SK-N-SH (cell line): Measurements from ENCODE around the gene FRAT2. TPM values are rescaled to one million over a fixed set of nuclear protein-coding genes. Genes with fewer than 3 reads are reported as not detected.

Source experiments
- CTCF ChIA-PET: fragments of 300-600, 350-600 bp; formaldehyde crosslinking; extraction: SDS; loops from one replicate; lab custom pipeline; 2021; lab: Yijun Ruan, JAX
- POLR2A ChIA-PET: fragments of 350-600 bp; sonication (Branson Sonifier 250); formaldehyde crosslinking; extraction: SDS; loops from one replicate; lab custom pipeline; 2020; ENCODE audit warnings: antibody characterized with exemption, inconsistent platforms; lab: Yijun Ruan, JAX
- DNase-seq: peaks from one replicate; pipeline ENCODE4 v3.0.0; 2012
- H2AFZ ChIP-seq: fragments of 200-600 bp; sonication (generic); 2 replicates; pipeline ENCODE4 v1.8.1; 2016; ENCODE audit warnings: antibody characterized with exemption, mild to moderate bottlenecking, low read depth
- H3F3A ChIP-seq: fragments of 200-600 bp; sonication (generic); replicated peaks from 2 replicates; pipeline ENCODE3; 2016; ENCODE audit warnings: antibody characterized with exemption, mild to moderate bottlenecking; ENCODE audit not compliant: insufficient read depth
- H3K27ac ChIP-seq, 2 experiments: fragments of 200-500 bp in 1 of 2; fragments of 200-600 bp in 1 of 2; sonication (Bioruptor generic) in 1 of 2; sonication (generic), shearing (Covaris generic) in 1 of 2; 2 replicates each; pipeline versions ENCODE4 v1.5.1 to v1.6.1; 2014 to 2016; ENCODE audit warnings: low read depth in 2 of 2, inconsistent platforms in 1 of 2, low read length in 1 of 2, mild to moderate bottlenecking in 1 of 2, mixed read lengths in 1 of 2
- H3K27me3 ChIP-seq: fragments of 200-600 bp; sonication (generic), shearing (Covaris generic); 2 replicates; pipeline ENCODE4 v1.6.1; 2016; ENCODE audit warnings: mixed run types; ENCODE audit not compliant: insufficient read depth
- H3K36me3 ChIP-seq, 2 experiments: fragments of 200-500 bp in 1 of 2; fragments of 200-600 bp in 1 of 2; sonication (Bioruptor generic) in 1 of 2; sonication (generic) in 1 of 2; replicated peaks in 1 of 2; 2 replicates each; pipeline versions ENCODE3 to v1.5.1; 2014 to 2016; ENCODE audit warnings: low read length in 1 of 2, mild to moderate bottlenecking in 1 of 2; ENCODE audit not compliant: insufficient read depth in 2 of 2, control insufficient read depth in 1 of 2
- H3K4me1 ChIP-seq, 2 experiments: fragments of 200-500 bp in 1 of 2; fragments of 200-600 bp in 1 of 2; sonication (Bioruptor generic) in 1 of 2; sonication (generic), shearing (Covaris generic) in 1 of 2; 2 replicates each; pipeline versions ENCODE4 v1.5.1 to v1.6.1; 2014 to 2016; ENCODE audit warnings: low read depth in 1 of 2, low read length in 1 of 2, mixed run types in 1 of 2; ENCODE audit not compliant: insufficient read depth in 2 of 2, control insufficient read depth in 1 of 2
- H3K4me2 ChIP-seq: fragments of 200-600 bp; sonication (generic), shearing (Covaris generic); 2 replicates; pipeline ENCODE4 v1.6.1; 2017; ENCODE audit warnings: mixed run types
- H3K4me3 ChIP-seq, 2 experiments: fragments of 200-500 bp in 1 of 2; fragments of 200-600 bp in 1 of 2; sonication (Bioruptor generic) in 1 of 2; sonication (generic), shearing (Covaris generic) in 1 of 2; 2 replicates each; pipeline versions ENCODE4 v1.5.1 to v1.8.1; 2014 to 2016; ENCODE audit warnings: low read depth in 2 of 2, inconsistent platforms in 1 of 2, low read length in 1 of 2, mild to moderate bottlenecking in 1 of 2, mixed read lengths in 1 of 2, moderate library complexity in 1 of 2
- H3K79me2 ChIP-seq: fragments of 200-600 bp; sonication (generic); 2 replicates; pipeline ENCODE4 v1.8.1; 2017; ENCODE audit warnings: mild to moderate bottlenecking; ENCODE audit not compliant: insufficient read depth
- H3K9ac ChIP-seq: fragments of 200-600 bp; sonication (generic); 2 replicates; pipeline ENCODE4 v1.6.1; 2017; ENCODE audit warnings: mixed run types
- H3K9me2 ChIP-seq: fragments of 200-600 bp; sonication (generic); 2 replicates; pipeline ENCODE4 v1.6.1; 2017; ENCODE audit warnings: mixed run types
- H3K9me3 ChIP-seq: fragments of 200-600 bp; sonication (generic); 2 replicates; pipeline ENCODE4 v1.6.1; 2017; ENCODE audit warnings: mixed run types, mild to moderate bottlenecking, moderate library complexity
- H4K20me1 ChIP-seq: fragments of 200-600 bp; sonication (generic); 2 replicates; pipeline ENCODE4 v1.6.1; 2017; ENCODE audit warnings: mild to moderate bottlenecking, mixed run types; ENCODE audit not compliant: insufficient read depth
- CHD2 ChIP-seq: fragments of 150-350 bp; IDR thresholded peaks from 2 replicates; pipeline ENCODE4 v1.6.1; 2018; ENCODE audit warnings: low read length; ENCODE audit not compliant: partially characterized antibody
- FOSL2 ChIP-seq: IDR thresholded peaks from 2 replicates; pipeline ENCODE4 v1.4.0; 2012; ENCODE audit warnings: low read depth, mild to moderate bottlenecking, moderate library complexity, borderline replicate concordance
- FOXJ3 ChIP-seq: sonication (generic); formaldehyde crosslinking; IDR thresholded peaks from 2 replicates; pipeline ENCODE4 v1.5.1; 2020; ENCODE audit warnings: mild to moderate bottlenecking, missing genetic modification reagents
- FOXM1 ChIP-seq: IDR thresholded peaks from 2 replicates; pipeline ENCODE4 v1.4.0; 2012; ENCODE audit warnings: low read depth, mild to moderate bottlenecking
- MEF2A ChIP-seq: IDR thresholded peaks from 2 replicates; pipeline ENCODE4 v1.4.0; 2012; ENCODE audit warnings: low read depth, borderline replicate concordance
- NRF1 ChIP-seq: IDR thresholded peaks from 2 replicates; pipeline ENCODE4 v1.6.1; 2012; ENCODE audit warnings: low read depth, mild to moderate bottlenecking, low read length
- POLR2AphosphoS5 ChIP-seq: IDR thresholded peaks from 2 replicates; pipeline ENCODE4 v1.6.1; 2012; ENCODE audit warnings: low read depth, low read length
- RAD21 ChIP-seq: IDR thresholded peaks from 2 replicates; pipeline ENCODE4 v1.6.1; 2012; ENCODE audit warnings: mild to moderate bottlenecking, low read length
- RFX5 ChIP-seq: IDR thresholded peaks from 2 replicates; pipeline ENCODE4 v1.6.1; 2012; ENCODE audit warnings: mild to moderate bottlenecking, improper control_type of control experiment, low read length
- RXRA ChIP-seq: IDR thresholded peaks from 2 replicates; pipeline ENCODE4 v1.4.0; 2012; ENCODE audit warnings: low read depth, mild to moderate bottlenecking, borderline replicate concordance
- SIN3A ChIP-seq: IDR thresholded peaks from 2 replicates; pipeline ENCODE4 v1.6.1; 2012; ENCODE audit warnings: low read depth, mild to moderate bottlenecking, low read length, moderate library complexity, borderline replicate concordance
- SMC3 ChIP-seq: IDR thresholded peaks from 2 replicates; pipeline ENCODE4 v1.6.1; 2012; ENCODE audit warnings: low read depth, low read length, improper control_type of control experiment
- TAF1 ChIP-seq: IDR thresholded peaks from 2 replicates; pipeline ENCODE4 v1.6.1; 2012; ENCODE audit warnings: low read depth, mild to moderate bottlenecking, low read length, moderate library complexity, borderline replicate concordance
- TEAD4 ChIP-seq: IDR thresholded peaks from 2 replicates; pipeline ENCODE4 v1.4.0; 2012; ENCODE audit warnings: mild to moderate bottlenecking, borderline replicate concordance; ENCODE audit not compliant: insufficient read depth
- WGBS: methylation state at CpG from one replicate; pipeline ENCODE4 v1.1.6; 2017; ENCODE audit warnings: low lambda C conversion rate; 5-methylcytosine and 5-hydroxymethylcytosine counted together
- polyA plus RNA-seq, 3 experiments: library from polyadenylated mRNA; depleted of rRNA; stranded (reverse); fragments of >200 nt; gene quantifications; 2 replicates each; pipeline ENCODE4 v1.2.3, GENCODE V29; 2012
- TF ChIP-seq, protein P1 (sequence below): fragments of 150-350 bp; IDR thresholded peaks from 2 replicates; pipeline ENCODE4 v1.6.1; 2017; ENCODE audit warnings: antibody characterized with exemption, low read length, low read depth, borderline replicate concordance
- TF ChIP-seq, protein P2 (sequence below): fragments of 200-600 bp; sonication (generic); IDR thresholded peaks from 2 replicates; pipeline ENCODE4 v1.6.1; 2017; ENCODE audit warnings: antibody characterized with exemption, mild to moderate bottlenecking, moderate library complexity
- TF ChIP-seq, protein P3 (sequence below): IDR thresholded peaks from 2 replicates; pipeline ENCODE4 v1.4.0; 2012; ENCODE audit warnings: low read depth, borderline replicate concordance
- TF ChIP-seq, protein P4 (sequence below): IDR thresholded peaks from 2 replicates; pipeline ENCODE4 v1.4.0; 2012; ENCODE audit warnings: low read depth
- TF ChIP-seq, protein P5 (sequence below): IDR thresholded peaks from 2 replicates; pipeline ENCODE4; 2012
- TF ChIP-seq, protein P6 (sequence below): IDR thresholded peaks from 2 replicates; pipeline ENCODE4 v1.6.1; 2012; ENCODE audit warnings: mild to moderate bottlenecking, low read depth, low read length, moderate library complexity

The FRAT2 gene
- polyA plus RNA-seq, 1 of the 3 experiments (the other 2 are of a cell fraction): 2.4 TPM

DNA sequence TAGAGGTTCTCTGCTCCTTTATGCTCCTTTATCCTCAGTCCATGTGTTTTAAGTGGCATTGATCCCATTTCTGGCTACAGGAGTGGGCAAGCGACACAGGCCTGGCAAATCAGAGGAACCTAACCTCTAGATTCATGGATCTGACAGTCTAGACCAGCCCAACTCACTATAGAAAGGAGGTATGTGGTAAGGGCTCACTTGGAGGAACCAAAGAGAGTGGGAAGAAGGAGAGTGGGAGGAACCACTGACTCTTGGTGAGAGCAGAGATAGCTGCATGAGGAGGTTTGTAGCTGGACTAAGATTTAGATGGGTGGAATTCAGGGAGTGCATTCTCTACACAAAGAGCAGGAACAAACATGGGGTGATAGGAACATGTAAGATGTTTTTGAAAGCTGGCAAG is 27.1 kb downstream of the FRAT2 start:
- no peak overlapping the region for H3K4me3 ChIP-seq

More for the DNA sequence above, 27.1 kb downstream of the FRAT2 start:
- no peaks in the 10 kb centered on the region for H3K79me2 ChIP-seq
- H2AFZ ChIP-seq: no peak overlapping the region
- no peaks in the 10 kb centered on the region for H4K20me1 ChIP-seq
- POLR2A ChIA-PET: no interaction called here
- H3K27me3 ChIP-seq: no peaks in the 10 kb centered on the region
- no peak for DNase-seq
- H3F3A ChIP-seq: no peaks in the 10 kb centered on the region
- 94% methylated on average over 1 of the region's 1 CpG for WGBS
- H3K9ac ChIP-seq: no peak overlapping the region
- no peak overlapping the region for H3K4me2 ChIP-seq
- H3K27ac ChIP-seq: no peak overlapping the region
- TF ChIP-seq, protein P1, sequence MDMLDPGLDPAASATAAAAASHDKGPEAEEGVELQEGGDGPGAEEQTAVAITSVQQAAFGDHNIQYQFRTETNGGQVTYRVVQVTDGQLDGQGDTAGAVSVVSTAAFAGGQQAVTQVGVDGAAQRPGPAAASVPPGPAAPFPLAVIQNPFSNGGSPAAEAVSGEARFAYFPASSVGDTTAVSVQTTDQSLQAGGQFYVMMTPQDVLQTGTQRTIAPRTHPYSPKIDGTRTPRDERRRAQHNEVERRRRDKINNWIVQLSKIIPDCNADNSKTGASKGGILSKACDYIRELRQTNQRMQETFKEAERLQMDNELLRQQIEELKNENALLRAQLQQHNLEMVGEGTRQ: no peak
- no peak for TF ChIP-seq SIN3A
- no peak for TF ChIP-seq POLR2AphosphoS5
- no peak for TF ChIP-seq CHD2
- no peak for TF ChIP-seq RFX5
- no peak for TF ChIP-seq NRF1
- no peak for TF ChIP-seq TAF1
- TF ChIP-seq, protein P2, sequence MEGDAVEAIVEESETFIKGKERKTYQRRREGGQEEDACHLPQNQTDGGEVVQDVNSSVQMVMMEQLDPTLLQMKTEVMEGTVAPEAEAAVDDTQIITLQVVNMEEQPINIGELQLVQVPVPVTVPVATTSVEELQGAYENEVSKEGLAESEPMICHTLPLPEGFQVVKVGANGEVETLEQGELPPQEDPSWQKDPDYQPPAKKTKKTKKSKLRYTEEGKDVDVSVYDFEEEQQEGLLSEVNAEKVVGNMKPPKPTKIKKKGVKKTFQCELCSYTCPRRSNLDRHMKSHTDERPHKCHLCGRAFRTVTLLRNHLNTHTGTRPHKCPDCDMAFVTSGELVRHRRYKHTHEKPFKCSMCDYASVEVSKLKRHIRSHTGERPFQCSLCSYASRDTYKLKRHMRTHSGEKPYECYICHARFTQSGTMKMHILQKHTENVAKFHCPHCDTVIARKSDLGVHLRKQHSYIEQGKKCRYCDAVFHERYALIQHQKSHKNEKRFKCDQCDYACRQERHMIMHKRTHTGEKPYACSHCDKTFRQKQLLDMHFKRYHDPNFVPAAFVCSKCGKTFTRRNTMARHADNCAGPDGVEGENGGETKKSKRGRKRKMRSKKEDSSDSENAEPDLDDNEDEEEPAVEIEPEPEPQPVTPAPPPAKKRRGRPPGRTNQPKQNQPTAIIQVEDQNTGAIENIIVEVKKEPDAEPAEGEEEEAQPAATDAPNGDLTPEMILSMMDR: no peak
- no peak for TF ChIP-seq RAD21
- TF ChIP-seq FOXJ3 (CRISPR knock-in tag): no peak
- TF ChIP-seq, protein P3, sequence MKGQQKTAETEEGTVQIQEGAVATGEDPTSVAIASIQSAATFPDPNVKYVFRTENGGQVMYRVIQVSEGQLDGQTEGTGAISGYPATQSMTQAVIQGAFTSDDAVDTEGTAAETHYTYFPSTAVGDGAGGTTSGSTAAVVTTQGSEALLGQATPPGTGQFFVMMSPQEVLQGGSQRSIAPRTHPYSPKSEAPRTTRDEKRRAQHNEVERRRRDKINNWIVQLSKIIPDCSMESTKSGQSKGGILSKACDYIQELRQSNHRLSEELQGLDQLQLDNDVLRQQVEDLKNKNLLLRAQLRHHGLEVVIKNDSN: no peak
- TF ChIP-seq, protein P4, sequence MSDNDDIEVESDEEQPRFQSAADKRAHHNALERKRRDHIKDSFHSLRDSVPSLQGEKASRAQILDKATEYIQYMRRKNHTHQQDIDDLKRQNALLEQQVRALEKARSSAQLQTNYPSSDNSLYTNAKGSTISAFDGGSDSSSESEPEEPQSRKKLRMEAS: no peak
- TF ChIP-seq RXRA: no peak
- TF ChIP-seq, protein P5, sequence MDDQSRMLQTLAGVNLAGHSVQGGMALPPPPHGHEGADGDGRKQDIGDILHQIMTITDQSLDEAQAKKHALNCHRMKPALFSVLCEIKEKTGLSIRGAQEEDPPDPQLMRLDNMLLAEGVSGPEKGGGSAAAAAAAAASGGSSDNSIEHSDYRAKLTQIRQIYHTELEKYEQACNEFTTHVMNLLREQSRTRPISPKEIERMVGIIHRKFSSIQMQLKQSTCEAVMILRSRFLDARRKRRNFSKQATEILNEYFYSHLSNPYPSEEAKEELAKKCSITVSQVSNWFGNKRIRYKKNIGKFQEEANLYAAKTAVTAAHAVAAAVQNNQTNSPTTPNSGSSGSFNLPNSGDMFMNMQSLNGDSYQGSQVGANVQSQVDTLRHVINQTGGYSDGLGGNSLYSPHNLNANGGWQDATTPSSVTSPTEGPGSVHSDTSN: no peak
- no peak for TF ChIP-seq FOXM1
- no peak for TF ChIP-seq MEF2A
- no peak for TF ChIP-seq FOSL2
- no peak for TF ChIP-seq TEAD4
- TF ChIP-seq, protein P6, sequence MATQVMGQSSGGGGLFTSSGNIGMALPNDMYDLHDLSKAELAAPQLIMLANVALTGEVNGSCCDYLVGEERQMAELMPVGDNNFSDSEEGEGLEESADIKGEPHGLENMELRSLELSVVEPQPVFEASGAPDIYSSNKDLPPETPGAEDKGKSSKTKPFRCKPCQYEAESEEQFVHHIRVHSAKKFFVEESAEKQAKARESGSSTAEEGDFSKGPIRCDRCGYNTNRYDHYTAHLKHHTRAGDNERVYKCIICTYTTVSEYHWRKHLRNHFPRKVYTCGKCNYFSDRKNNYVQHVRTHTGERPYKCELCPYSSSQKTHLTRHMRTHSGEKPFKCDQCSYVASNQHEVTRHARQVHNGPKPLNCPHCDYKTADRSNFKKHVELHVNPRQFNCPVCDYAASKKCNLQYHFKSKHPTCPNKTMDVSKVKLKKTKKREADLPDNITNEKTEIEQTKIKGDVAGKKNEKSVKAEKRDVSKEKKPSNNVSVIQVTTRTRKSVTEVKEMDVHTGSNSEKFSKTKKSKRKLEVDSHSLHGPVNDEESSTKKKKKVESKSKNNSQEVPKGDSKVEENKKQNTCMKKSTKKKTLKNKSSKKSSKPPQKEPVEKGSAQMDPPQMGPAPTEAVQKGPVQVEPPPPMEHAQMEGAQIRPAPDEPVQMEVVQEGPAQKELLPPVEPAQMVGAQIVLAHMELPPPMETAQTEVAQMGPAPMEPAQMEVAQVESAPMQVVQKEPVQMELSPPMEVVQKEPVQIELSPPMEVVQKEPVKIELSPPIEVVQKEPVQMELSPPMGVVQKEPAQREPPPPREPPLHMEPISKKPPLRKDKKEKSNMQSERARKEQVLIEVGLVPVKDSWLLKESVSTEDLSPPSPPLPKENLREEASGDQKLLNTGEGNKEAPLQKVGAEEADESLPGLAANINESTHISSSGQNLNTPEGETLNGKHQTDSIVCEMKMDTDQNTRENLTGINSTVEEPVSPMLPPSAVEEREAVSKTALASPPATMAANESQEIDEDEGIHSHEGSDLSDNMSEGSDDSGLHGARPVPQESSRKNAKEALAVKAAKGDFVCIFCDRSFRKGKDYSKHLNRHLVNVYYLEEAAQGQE: no peak
- TF ChIP-seq SMC3: no peak
- TF ChIP-seq, all 33 proteins: peak for 0
- Histone ChIP-seq H3K9me3 (no peaks in the 10 kb centered on the region), H3K4me1 (no peaks in the 10 kb centered on the region), H3K36me3 (no peaks in the 10 kb centered on the region), H3K9me2 (no peaks in the 10 kb centered on the region)
- CTCF ChIA-PET: interaction anchor here (0.6 to 1.2 kb wide), 2 partner anchors 20 to 882 kb away, joined by 3 read pairs; no protein-coding TSS in a partner anchor
